ENCODE measurements around the gene MMP1. TPM values are rescaled to one million over a fixed set of nuclear protein-coding genes. Genes with fewer than 3 reads are reported as not detected.

MMP1 gene
- 28.2 and 861 TPM in 2 replicates for total RNA-seq

GRCh38 chr11:102798012-102798746 lies at the start of gene MMP1:
TSS of gene MMP1 (minus strand) at chr11:102798160. CDS start at chr11:102798092, 68 bp downstream.

GRCh38 chr11:102843489-102843888 lies 45.5 kb upstream of the MMP1 start, which contains the start of gene MMP3:
TSS of gene MMP3 (minus strand) at chr11:102843609. CDS start at chr11:102843546, 63 bp downstream.

GRCh38 chr11:102780491-102780918 lies 17.5 kb downstream of the MMP1 start, which contains the start of gene MMP10:
TSS of gene MMP10 (minus strand) at chr11:102780628. CDS start at chr11:102780591, 37 bp downstream.

Other genes starting within 250 kb of the MMP1 start
- gene MMP20, start 172.8 kb downstream of the MMP1 start, total RNA-seq = not detected in 2 replicates
- gene MMP27, start 92.4 kb downstream of the MMP1 start, total RNA-seq = not detected in 2 replicates
- under 0.01 TPM in 1 of 2 replicates, not detected in the other for gene MMP8, start 73.2 kb downstream of the MMP1 start, total RNA-seq
- 0.26 TPM in 1 of 2 replicates, not detected in the other for gene MMP10, start 17.5 kb downstream of the MMP1 start, total RNA-seq
- 0.40 and 1.2 TPM in 2 replicates for gene MMP3, start 45.4 kb upstream of the MMP1 start, total RNA-seq
- not detected in 2 replicates for gene MMP12, start 76.8 kb upstream of the MMP1 start, total RNA-seq
- 0.13 TPM in 1 of 2 replicates, not detected in the other for gene MMP13, start 157.6 kb upstream of the MMP1 start, total RNA-seq